Measurements from ENCODE around the gene SPTLC2.
"Not testable (repeated sequence)": the region's sequence is repeated elsewhere in the genome, so short reads cannot be mapped to it uniquely, and the experiment has no call there.

Gene SPTLC2

DNA sequence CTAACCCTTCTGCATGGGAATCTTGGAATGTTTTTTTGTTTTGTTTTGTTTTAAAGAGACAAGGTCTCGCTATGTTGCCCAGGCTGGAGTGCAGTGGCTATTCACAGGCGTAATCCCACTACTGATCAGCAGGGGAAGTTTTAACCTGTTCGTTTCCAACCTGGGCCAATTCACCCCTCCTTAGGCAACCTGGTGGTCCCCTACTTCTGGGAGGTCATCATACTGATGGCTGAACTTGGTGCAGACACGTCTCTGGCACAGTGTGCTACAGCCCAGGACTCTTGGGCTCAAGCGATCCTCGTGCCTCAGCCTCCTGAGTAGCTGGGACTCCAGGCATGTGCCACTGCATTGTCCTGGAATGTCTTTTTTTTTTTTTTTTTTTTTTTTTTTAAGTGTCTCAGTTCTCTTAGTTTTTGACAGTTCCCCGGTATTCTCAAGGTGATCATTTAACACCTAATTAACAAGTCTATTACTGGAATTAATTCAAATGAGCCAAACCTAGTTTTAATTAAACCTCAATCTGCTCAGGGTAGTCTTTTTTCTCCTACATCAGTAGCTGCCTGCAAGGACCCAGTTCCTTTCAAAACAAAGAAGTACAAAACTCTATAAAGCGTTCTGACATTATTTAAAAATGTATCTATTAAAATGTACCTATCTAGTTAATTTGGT is 68.8 kb downstream of the SPTLC2 start:
- no peak for DNase-seq (ENCODE audit: low read depth in 3 of 3)

DNA sequence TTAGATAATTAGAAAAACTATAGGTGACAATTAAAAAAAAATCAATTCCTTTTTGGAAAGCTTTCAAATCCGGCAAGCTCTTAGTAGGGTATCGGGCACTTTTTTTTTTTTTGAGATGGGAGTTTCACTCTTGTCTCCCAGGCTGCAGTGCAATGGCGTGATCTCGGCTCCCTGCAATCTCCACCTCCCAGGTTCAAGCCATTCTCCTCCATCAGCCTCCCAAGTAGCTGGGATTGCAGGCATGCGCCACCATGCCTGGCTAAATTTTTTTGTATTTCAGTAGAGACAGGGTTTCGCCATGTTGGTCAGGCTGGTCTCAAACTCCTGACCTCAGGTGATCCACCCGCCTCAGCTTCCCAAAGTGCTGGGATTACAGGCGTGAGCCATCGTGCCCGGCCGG is 71.3 kb downstream of the SPTLC2 start:
- not testable (repeated sequence) for DNase-seq (ENCODE audit: low read depth in 3 of 3)

DNA sequence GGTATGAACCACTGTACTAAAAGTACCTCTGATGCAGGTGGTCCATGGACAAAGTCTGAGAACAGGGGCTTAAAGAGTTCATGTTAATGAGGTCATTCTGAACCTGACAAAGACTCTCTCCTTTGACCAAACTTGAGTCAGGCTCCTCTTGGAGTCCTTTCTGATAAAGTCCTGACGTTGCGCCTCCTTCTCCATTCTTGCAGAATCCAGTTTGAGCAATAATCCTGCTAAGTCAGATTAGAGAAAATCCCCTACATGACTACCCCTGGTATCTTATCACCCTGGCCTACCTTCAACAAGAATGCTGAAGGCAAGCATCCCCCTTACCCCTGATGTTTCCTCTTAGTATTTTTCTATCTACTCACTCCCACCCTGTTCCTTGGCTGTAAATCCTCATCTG is 71.9 kb downstream of the SPTLC2 start:
- no peak for DNase-seq (ENCODE audit: low read depth in 3 of 3)

DNA sequence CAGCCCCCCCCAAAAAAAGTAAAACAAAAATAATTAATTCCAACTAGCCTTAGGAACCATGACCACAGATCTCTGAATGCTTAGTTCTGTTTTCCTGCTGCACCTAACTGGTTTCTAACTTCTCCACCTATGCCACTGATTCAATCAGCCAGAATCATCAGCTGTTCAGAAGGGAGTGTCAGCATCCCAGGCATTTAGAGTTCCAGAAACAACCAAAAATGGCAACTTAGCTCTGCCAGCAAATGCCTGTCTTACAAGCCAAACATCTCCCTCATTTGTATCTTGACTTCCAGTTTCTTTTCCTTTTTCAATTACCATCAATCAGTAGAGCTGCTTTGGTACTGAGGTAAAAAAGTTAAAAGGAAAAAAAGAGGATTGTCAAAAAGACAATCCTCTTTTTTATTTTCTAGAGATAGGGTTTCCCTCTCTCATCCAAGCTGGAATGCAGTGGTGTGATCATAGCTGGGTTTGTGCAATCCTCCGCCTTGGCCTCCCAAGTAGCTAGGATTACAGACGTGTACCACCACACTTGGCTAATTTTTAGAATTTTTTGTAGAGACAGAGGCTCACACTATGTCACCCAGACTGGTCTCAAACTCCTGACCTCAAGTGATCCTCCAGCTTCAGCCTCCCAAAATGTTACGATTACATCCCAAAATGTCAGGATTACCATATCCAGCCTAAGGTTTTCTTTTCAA is 72.7 kb downstream of the SPTLC2 start:
- DNase-seq (ENCODE audit: low read depth in 3 of 3) = no peak

DNA sequence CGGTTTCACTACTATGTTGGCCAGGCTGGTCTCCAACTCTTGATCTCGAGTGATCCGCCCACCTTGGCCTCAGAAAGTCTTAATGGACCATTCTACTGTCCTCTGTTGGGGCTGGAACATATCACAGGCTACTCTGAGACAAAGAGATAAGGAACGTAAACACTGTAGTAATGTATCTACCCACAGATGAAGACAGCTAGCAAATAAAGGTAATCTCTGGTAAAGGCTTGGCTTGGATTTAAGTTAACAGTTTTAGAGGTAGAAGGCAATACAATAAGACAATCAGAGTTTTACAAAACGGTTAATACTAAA is 73.2 kb downstream of the SPTLC2 start:
- no peak for DNase-seq (ENCODE audit: low read depth in 3 of 3)

DNA sequence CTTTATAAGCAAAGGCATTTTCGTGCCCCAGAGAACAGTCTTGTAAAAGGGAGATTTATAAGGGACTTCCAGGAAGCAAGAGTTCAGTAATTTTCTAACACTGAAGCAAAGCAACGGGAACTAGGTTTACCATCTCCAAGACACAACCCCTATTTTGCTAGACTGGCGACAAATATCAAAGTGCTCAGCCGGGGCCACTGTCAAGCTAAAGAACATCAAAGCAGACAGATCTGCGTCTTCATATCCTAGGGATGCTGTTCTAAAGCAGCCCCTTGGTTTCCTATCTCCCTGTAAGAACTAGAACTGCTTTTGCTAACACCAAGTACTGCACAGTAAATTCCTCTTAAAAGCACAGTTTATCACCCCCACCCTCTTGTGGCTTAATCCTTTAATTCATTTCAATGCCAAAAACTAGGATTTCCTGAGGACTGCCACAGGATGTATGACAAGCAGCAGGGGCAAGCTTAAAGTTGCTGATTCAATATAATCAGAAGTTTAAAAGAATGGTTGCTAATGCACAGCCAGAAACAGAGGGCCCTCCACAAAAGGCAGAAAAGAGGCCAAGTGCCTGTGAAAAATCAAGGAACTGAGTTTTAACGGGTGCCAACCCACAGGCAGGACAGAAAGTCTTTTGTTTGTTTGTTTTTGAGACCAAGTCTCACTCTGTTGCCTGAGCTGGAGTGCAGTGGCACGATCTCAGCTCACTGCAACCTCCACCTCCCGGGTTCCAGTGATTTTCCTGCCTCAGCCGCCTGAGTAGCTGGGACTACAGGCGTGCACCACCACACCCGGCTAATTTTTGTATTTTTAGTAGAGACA is 73.8 kb downstream of the SPTLC2 start:
- no peak for DNase-seq (ENCODE audit: low read depth in 3 of 3)

DNA sequence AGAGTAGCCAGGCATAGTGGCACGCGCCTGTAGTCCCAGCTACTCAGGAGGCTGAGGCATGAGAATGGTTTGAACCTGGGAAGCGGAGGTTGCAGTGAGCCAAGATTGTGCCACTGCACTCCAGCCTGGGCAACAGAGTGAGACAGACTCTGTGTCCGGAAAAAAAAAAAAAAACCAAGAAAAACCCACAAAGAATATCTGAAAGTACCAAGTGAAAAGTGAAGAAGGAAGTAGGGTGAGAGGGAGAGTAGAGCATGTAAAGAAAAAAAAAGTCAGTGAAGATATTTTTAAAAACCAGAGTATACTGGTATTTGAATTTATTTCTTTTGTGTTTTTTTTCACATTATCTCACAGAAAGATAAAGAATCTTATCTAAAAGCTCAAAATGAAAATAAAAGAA is 74.5 kb downstream of the SPTLC2 start:
- DNase-seq (ENCODE audit: low read depth in 3 of 3) = no peak

DNA sequence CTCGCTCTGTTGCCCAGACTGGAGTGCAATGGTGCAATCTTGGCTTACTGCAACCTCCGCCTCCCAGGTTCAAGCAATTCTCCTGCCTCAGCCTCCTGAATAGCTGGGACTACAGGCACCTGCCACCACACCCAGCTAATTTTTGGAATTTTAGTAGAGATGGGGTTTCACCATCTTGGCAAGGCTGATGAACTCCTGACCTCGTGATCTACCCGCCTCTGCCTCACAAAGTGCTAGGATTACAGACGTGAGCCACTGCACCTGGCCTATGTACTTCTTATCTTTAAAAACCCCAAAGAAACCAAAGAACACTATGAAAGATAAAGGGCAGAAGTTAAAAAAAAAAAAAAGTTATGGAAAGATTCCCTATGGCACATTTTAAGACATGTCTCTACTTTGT is 79.5 kb downstream of the SPTLC2 start:
- DNase-seq (ENCODE audit: low read depth in 3 of 3) = not testable (repeated sequence)

DNA sequence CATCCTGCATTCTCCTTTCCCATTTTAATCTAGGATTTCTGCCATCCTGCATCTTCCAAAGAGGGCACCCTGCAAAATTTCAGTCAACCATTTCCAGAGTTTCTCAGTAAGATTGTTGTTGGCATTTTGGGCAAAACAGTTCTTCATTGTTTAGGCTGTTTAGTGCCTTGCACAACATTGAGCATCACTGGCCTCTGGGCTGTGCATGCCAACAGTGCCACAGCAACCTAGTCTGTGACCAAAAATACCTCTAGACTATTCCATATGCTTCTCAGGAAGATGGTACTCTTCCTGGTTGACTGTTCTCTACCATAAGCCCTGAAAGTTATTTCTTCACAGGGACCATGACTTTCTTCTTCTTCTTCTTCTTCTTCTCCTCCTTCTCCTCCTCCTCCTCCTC is 85.4 kb downstream of the SPTLC2 start:
- no peak for DNase-seq (ENCODE audit: low read depth in 3 of 3)

DNA sequence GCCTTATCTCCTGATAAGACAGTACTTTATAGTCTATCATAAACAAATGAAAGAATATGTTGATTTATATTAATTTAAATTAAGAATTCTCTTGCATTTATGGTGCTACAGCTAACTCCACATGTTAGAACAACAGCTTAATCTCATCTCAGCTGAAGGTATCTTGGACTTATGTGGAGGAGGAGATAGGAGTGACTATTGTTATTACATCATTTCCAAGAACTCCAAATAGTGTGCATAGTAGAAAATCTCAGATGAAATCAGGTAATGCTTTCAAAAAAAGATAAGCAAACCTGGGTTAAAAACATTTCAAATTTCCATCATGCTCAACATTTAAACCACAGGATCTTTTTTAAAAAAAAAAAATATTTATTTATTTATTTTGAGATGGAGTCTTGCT is 86.5 kb downstream of the SPTLC2 start:
- DNase-seq (ENCODE audit: low read depth in 3 of 3) = no peak

DNA sequence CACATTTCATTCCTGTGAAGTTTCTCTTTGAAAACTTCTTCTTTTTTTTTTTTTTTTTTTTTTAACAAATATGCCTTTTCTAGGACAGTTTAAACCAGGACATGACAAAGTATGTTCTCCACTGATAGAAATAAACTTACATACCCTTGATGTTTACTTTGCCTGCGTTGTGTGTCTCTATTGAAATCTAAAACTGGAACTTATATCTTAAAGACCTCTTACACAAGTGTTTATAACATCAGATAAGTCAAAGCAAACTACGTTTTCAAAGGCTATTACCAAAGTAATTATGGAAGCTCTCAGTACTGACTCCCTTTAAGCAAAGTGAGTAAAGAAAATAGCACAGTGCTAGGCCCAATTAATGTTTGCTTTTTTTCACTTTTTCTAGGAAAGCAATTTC is 87.2 kb downstream of the SPTLC2 start:
- no peak for DNase-seq (ENCODE audit: low read depth in 3 of 3)

DNA sequence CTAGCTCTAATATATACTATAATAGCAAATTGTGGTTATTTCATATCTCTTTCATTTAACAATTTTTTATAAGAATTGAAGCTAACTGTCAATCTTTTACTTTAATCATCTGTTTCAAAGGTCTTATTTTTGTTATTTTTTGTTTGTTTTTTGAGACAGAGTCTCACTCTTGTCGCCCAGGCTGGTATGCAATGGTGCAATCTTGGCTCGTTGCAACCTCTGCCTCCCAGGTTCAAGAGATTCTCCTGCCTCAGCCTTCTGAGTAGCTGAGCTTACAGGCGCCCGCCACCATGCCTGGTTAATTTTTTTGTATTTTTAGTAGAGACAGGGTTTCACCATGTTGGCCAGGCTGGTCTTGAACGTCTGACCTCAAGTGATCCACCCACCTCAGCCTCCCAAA is 87.7 kb downstream of the SPTLC2 start:
- DNase-seq (ENCODE audit: low read depth in 3 of 3) = not testable (repeated sequence)

DNA sequence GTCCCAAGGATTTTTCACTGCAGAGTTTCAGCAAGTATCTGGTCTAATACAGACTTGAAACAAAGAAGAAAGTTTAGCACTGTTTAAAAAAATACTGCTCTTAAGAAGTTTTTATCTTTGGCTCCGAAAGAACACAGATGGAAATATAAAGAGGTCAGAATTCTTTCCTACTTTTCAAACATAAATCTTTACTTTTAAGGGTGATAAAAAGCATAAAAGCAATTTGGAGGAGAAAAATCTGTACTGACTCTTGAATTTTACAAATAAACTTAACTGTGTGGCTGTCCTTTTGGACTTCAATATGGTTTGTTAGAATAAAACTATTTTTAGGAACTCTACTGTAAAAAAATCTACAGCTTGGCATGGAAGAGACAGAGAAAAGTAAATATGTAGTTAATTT is 90.2 kb downstream of the SPTLC2 start:
- no peak for DNase-seq (ENCODE audit: low read depth in 3 of 3)

DNA sequence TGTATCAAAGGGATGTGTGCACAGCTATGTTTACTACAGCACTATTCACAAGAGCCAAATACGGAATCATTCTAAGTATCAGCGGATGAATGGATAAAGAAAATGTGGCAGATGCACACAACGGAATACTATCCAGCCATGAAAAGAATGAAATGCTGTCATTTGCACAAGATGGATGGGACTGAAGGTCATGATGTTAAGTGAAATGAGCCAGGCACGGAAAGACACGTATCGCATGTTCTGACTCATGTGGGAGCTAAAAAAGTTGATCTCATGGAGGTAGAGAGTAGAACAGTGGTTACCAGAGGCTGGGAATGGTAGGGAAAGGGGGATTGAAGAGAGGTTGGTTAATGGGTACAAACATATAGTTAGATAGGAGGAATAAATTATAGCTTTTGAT is 91.9 kb downstream of the SPTLC2 start:
- DNase-seq (ENCODE audit: low read depth in 3 of 3) = no peak

DNA sequence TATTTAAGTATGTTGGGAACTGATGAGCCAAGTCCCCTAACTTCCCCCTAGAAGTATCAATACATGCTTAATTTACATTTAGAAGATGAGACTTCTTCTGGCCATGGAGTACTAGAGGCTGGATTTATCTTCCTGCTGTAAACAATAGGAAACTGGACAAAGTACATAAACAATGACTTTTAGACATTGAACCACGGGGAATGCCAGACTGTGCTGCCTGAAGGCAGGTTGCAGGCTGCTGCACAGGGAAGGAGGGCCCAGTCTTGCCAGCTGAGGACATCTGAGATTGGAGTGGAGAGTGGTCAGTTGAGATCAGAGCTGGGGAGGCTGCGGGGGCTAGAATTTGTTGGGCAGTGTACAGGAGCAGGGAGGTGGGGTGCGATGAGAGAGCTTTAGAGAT is 93.3 kb downstream of the SPTLC2 start:
- no peak for DNase-seq (ENCODE audit: low read depth in 3 of 3)

DNA sequence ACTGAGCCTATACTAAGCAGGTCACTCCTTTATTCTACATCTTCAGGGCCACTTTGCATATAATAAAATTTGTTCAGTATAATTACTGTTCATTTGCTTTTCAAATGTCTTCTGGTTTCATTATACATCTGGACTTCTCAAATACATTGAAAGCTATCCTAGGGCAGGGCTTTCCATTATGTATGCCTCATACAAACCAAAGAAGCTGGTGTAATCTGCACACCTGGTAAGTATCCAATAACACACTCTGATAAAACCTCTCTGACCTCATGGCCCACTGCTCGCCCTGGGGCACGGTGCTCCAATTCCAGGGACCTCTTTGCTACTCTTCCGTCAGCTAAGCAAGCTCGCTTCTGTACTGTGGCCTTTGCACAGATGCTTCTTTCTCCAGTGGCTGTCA is 95.9 kb downstream of the SPTLC2 start:
- no peak for DNase-seq (ENCODE audit: low read depth in 3 of 3)

DNA sequence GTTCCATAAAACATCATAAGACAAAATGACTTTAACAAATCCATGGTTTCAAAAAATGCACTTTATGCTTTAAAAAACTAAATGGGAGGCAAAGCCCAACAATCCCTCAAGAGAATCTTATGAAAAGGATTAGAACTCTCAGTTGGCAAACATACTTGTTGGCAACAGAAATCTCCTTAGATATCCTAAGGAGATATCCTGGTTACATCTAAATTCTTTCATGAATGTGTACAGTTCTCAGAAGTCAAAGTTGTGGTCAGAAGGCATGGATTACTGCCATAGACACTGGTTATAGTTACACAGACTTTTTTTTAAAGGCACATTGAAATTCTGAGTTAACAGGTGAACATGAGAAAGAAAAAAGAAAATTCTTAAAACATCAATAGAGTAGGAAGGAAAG is 100.3 kb downstream of the SPTLC2 start:
- DNase-seq (ENCODE audit: low read depth in 3 of 3) = no peak

DNA sequence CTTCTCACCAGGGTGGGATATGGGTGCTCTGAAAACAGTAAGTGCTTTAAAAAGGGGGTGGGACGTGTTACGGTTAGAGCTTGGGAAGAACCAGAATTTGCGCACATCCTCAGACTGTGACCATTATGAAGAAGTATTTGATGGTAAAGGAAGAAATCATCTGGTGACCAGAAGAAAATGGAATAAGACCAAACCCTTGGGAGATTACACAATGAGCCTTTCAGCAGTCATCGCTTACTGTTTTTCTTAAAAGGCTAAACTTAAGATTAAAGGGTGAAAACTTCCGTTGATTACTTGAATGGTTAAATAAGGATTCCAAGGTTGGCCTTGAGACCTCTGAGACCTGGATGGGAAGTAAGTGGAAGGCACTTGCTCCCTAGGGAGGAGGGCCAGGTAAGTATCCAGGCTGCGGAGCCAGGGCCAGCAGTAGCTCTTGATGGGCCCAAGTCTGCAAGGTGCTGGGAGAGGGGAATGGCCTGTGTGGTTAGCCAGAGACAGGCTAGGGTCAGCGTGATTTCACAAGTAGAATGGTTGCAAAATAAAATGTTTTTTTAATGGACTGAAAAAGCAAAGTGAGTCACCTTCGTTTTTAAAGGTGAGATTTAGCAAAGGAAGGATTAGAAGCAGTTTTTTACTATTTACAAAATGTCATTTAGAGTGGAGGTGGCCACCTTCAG is 104.8 kb downstream of the SPTLC2 start:
- no peak for DNase-seq (ENCODE audit: low read depth in 3 of 3)

DNA sequence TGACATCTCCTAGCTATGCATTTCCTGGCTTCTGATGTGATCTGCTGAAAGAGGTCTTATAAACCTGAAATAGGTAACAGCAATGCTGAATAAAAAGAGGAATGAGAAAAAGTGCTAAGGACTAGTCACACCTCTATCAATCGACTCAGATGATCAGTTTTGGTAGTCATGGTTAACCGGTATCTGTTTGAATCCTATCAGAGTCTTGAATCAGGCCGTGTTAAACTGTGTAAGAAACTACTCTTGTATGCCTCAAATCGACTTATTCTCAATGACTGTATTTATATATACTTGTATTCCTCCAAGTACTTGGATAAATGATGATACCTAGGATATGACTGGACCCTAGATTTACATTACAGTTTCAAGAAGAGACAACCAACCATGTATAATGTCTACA is 107.1 kb downstream of the SPTLC2 start:
- DNase-seq (ENCODE audit: low read depth in 3 of 3) = no peak

DNA sequence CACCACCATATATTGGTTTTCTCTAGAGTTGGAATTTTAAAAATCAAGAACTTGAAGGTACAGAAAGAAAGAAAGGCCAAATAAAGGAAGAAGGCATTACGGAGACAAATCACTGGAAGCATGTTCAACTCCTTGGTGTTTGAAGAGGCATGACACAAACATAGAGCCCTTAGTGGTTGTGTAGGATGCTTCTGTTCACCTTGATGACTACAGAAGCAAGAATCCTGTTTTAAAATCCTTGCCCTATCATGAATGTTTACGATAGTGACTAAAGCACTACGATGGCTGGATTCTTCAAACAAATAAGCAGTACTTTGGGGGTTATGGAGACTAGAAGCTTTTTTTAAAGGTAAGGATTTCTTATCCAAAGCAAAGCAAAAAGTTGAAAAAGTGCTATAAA is 107.6 kb downstream of the SPTLC2 start:
- DNase-seq (ENCODE audit: low read depth in 3 of 3) = no peak

DNA sequence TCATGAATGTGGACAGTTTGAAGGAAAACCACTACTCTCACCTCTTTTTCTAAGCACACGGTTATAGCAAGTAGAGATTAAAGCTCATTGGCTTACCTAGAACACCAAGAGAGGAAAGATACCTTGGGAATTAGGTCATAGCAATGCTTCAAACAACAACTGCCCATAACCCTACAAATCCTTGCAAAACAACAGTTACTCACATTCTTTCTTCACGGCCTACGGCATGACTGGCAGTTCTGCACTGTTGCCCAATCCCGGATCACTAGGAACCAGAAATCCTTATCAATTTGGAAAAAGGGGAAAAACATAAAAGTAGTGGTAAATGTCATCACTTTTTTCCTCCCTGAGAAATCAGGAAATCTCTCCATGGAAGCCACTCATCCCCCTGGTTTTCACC is 108.2 kb downstream of the SPTLC2 start:
- DNase-seq (ENCODE audit: low read depth in 3 of 3) = no peak

DNA sequence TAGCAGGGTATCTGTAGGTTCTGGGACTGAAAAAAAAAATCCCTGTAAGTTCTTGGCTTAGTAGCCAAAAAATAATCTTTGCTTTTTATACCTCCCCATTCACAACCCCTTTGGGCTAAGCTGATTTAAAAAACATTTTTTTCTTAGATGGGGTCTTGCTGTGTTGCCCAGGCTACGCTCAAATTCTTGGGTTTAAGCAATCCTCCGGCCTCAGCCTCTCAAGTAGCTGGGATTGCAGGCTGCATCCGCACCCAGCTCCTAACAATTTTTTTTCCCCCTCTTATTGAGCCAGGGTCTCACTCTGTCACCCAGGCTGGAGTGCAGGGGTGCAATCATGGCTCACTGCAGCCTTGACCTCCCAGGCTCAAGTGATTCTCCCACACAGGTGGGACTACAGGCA is 108.7 kb downstream of the SPTLC2 start:
- DNase-seq (ENCODE audit: low read depth in 3 of 3) = no peak

DNA sequence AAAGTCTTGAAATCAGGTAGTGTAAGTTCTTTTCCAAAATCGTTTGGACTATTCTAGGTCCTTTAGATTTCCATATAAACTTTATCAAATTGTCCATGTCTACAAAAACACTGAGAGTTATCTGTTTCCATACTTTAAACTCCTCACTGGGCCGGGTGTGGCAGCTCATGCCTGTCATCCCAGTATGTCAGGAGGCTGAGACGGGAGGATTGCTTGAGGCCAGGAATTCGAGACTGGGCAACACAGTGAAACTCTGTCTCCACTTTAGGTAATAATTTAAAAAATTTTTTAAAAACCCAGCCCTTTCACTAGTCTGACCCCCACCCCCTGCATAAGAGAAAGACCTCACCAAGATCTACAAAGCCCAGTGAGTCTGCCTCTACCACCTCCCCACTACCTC is 111.4 kb downstream of the SPTLC2 start:
- no peak for DNase-seq (ENCODE audit: low read depth in 3 of 3)

All from stimulated activated CD4-positive, alpha-beta T cell treated with anti-CD3 and anti-CD28 coated beads, TNF-alpha, amount 100 ng/mL, for 24 hours (primary cell).